IMR-90 (cell line): ENCODE data around the gene TRIM71.

ENCODE experiments used
- CEBPB ChIP-seq: IDR thresholded peaks from 2 replicates; pipeline ENCODE4 v1.6.1; 2012; ENCODE audit warnings: low read depth, low read length, improper control_type of control experiment
- POLR2A ChIP-seq: IDR thresholded peaks from 2 replicates; pipeline ENCODE4 v1.6.1; 2012; ENCODE audit warnings: mild to moderate bottlenecking, low read depth, low read length

GRCh38 chr3:32831791-32832190, 14.0 kb downstream of the TRIM71 start:
- TF ChIP-seq POLR2A (no peak), CEBPB (no peak)
